H1 (cell line): ENCODE measurements around the gene SSTR1.

ENCODE experiments used
- EZH2 ChIP-seq: fragments of 200-600 bp; sonication (generic); IDR thresholded peaks from 2 replicates; pipeline ENCODE4 v1.7.1; 2012; ENCODE audit warnings: low read depth, mild to moderate bottlenecking, moderate library complexity, low read length, inconsistent platforms; ENCODE audit not compliant: severe bottlenecking
- POLR2A ChIP-seq, 2 experiments: IDR thresholded peaks; 1 replicate in 1 of 2; 2 replicates in 1 of 2; pipeline ENCODE4 v1.6.1; 2011; ENCODE audit warnings: low read depth in 2 of 2, low read length in 2 of 2, mild to moderate bottlenecking in 2 of 2; ENCODE audit errors: control extremely low read depth in 1 of 2
- ZNF274 ChIP-seq: IDR thresholded peaks from 2 replicates; pipeline ENCODE4 v1.7.0; 2012; ENCODE audit warnings: low read length, borderline replicate concordance; ENCODE audit errors: extremely low read depth

- no peak for TF ChIP-seq EZH2
- TF ChIP-seq POLR2A (IDR thresholded peaks at IDR 0.05; ENCODE audit: control extremely low read depth in 1 of 2, low read depth in 2 of 2, low read length in 2 of 2), result peak; percentile 94
- TF ChIP-seq ZNF274, result no peak
Observed at GRCh38 chr14:38202444-38203191, 5.1 kb upstream of the SSTR1 start.
